Caco-2 (cell line): ENCODE measurements around the gene POP7. TPM values are rescaled to one million over a fixed set of nuclear protein-coding genes. Genes with fewer than 3 reads are reported as not detected.
"Not testable (repeated sequence)": the region's sequence is repeated elsewhere in the genome, so short reads cannot be mapped to it uniquely, and the experiment has no call there.

Experiments used
- BruUV-seq: library from RNA; stranded (reverse); fragments of 400-500 nt; replicated peaks from 2 replicates; lab custom pipeline; 2021; lab: Mats Ljungman, UMichigan
- CTCF ChIA-PET: fragments of 300-600 bp; sonication (Branson Sonifier 250); formaldehyde crosslinking; loops from one replicate; lab custom pipeline; 2022; ENCODE audit warnings: antibody characterized with exemption; lab: Charles Lee
- POLR2A ChIA-PET: fragments of 300-600 bp; sonication (Branson Sonifier 250); formaldehyde crosslinking; loops from one replicate; lab custom pipeline; 2022; ENCODE audit warnings: antibody characterized with exemption; lab: Charles Lee
- DNase-seq, 2 experiments: peaks; one replicate each; pipeline versions ENCODE4 v3.0.0 to v3.0.0-alpha.2; 2020 to 2022
- H3K27me3 ChIP-seq: replicated peaks from 2 replicates; pipeline ENCODE4 v1.6.0; 2011; ENCODE audit warnings: low read length; ENCODE audit not compliant: control insufficient read depth, insufficient read depth
- H3K36me3 ChIP-seq: 2 replicates; pipeline ENCODE4 v1.5.1; 2011; ENCODE audit warnings: low read length; ENCODE audit not compliant: control insufficient read depth, insufficient read depth
- H3K4me1 ChIP-seq: fragments of 250-450 bp; sonication (Bioruptor Pico); 2 replicates; pipeline ENCODE4 v1.5.1; 2020; ENCODE audit warnings: mild to moderate bottlenecking
- H3K4me3 ChIP-seq: 2 replicates; pipeline ENCODE4 v1.5.1; 2011; ENCODE audit warnings: low read depth, mild to moderate bottlenecking, control low read depth, low read length
- H3K9me3 ChIP-seq: fragments of 250-450 bp; sonication (Bioruptor Pico); 2 replicates; pipeline ENCODE4 v1.5.1; 2020; ENCODE audit warnings: mild to moderate bottlenecking, moderate library complexity
- H3K27ac Mint-ChIP-seq: one replicate; pipeline ENCODE4 v1.8.0; 2022; ENCODE audit warnings: mixed read lengths; ENCODE audit not compliant: unreplicated experiment
- H3K27me3 Mint-ChIP-seq: one replicate; pipeline ENCODE4 v1.8.0; 2022; ENCODE audit warnings: mixed read lengths; ENCODE audit not compliant: insufficient read depth, unreplicated experiment
- H3K36me3 Mint-ChIP-seq: one replicate; pipeline ENCODE4 v1.8.0; 2022; ENCODE audit warnings: mild to moderate bottlenecking, mixed read lengths; ENCODE audit not compliant: insufficient read depth, unreplicated experiment
- H3K4me1 Mint-ChIP-seq: one replicate; pipeline ENCODE4 v1.8.0; 2022; ENCODE audit warnings: low read depth, mixed read lengths; ENCODE audit not compliant: unreplicated experiment
- H3K4me3 Mint-ChIP-seq: one replicate; pipeline ENCODE4 v1.8.0; 2022; ENCODE audit warnings: mild to moderate bottlenecking, moderate library complexity, mixed read lengths; ENCODE audit not compliant: unreplicated experiment
- H3K9me3 Mint-ChIP-seq: one replicate; pipeline ENCODE4 v1.8.0; 2022; ENCODE audit warnings: mixed read lengths; ENCODE audit not compliant: unreplicated experiment
- CTCF ChIP-seq, 2 experiments: fragments of 200-600 bp in 1 of 2; IDR thresholded peaks; 1 replicate in 1 of 2; 2 replicates in 1 of 2; pipeline versions ENCODE4 v1.5.1 to v1.8.0; 2011 to 2022; ENCODE audit warnings: antibody characterized with exemption in 1 of 2, control low read depth in 1 of 2, inconsistent platforms in 1 of 2, low read depth in 1 of 2, low read length in 1 of 2, mild to moderate bottlenecking in 1 of 2, moderate library complexity in 1 of 2; ENCODE audit not compliant: insufficient read depth in 1 of 2, severe bottlenecking in 1 of 2, unreplicated experiment in 1 of 2
- intact Hi-C: fragments of 100-400 bp; cut with micrococcal nuclease; formaldehyde crosslinking; loops from one replicate; pipeline ENCODE4 v1.10.0; 2022; ENCODE audit not compliant: unreplicated experiment
- total RNA-seq: library from RNA; stranded (reverse); gene quantifications from 2 replicates; pipeline ENCODE4 v1.2.3, GENCODE V29; 2022

POP7 gene
- total RNA-seq, 1 experiment from 2014 or later = 66.9 TPM

GRCh38 chr7:100699018-100699417 lies 6.9 kb upstream of the POP7 start:
- Histone ChIP-seq H3K4me1 (peaks cover 7% of the 10 kb centered on the region), H3K9me3 (no peaks in the 10 kb centered on the region), H3K36me3 (no peaks in the 10 kb centered on the region), H3K27me3 (no peaks in the 10 kb centered on the region), H3K4me3 (no peak overlapping the region)
- TF ChIP-seq CTCF (IDR thresholded peaks at IDR 0.05; ENCODE audit: insufficient read depth in 1 of 2, low read depth in 1 of 2, low read length in 1 of 2, severe bottlenecking in 1 of 2, unreplicated experiment in 1 of 2) = no peak
- Mint-ChIP-seq H3K27me3 (no peaks in the 10 kb centered on the region), H3K27ac (no peak overlapping the region), H3K4me3 (no peak overlapping the region), H3K4me1 (no peaks in the 10 kb centered on the region), H3K9me3 (no peaks in the 10 kb centered on the region), H3K36me3 (no peaks in the 10 kb centered on the region)
- intact Hi-C loops = no loop called here
- DNase-seq = no peak
- no TSS peak for BruUV-seq
- CTCF ChIA-PET = no interaction called here
- POLR2A ChIA-PET = interaction anchor here (0.7 kb wide), 1 partner anchor 161 kb away, joined by 3 read pairs; no protein-coding TSS in a partner anchor

- H3K4me1 ChIP-seq, H3K9me3 ChIP-seq, POLR2A ChIA-PET, H3K27me3 ChIP-seq, H3K27me3 Mint-ChIP-seq, CTCF ChIA-PET, H3K9me3 Mint-ChIP-seq, H3K27ac Mint-ChIP-seq, H3K4me3 Mint-ChIP-seq, H3K4me1 Mint-ChIP-seq, H3K36me3 Mint-ChIP-seq, H3K36me3 ChIP-seq, DNase-seq, BruUV-seq, H3K4me3 ChIP-seq, intact Hi-C loops: not testable (repeated sequence)
Measured at GRCh38 chr7:100701089-100701488, 4.8 kb upstream of the POP7 start.

GRCh38 chr7:100705320-100705752 lies 585 bp upstream of the POP7 start:
- no peaks in the 10 kb centered on the region for H3K27me3 ChIP-seq
- H3K36me3 Mint-ChIP-seq = peaks cover 11% of the 10 kb centered on the region
- peak overlapping the region; percentile 98 for H3K4me3 Mint-ChIP-seq
- H3K4me1 ChIP-seq = peaks cover 7% of the 10 kb centered on the region
- H3K27me3 Mint-ChIP-seq = no peaks in the 10 kb centered on the region
- H3K27ac Mint-ChIP-seq = peak overlapping the region; percentile 97
- peak; percentile 95 to 98 for TF ChIP-seq CTCF (IDR thresholded peaks at IDR 0.05; ENCODE audit: insufficient read depth in 1 of 2, low read depth in 1 of 2, low read length in 1 of 2, severe bottlenecking in 1 of 2, unreplicated experiment in 1 of 2)
- peak; percentile 81 to 90 for DNase-seq
- H3K4me1 Mint-ChIP-seq = peaks cover 6% of the 10 kb centered on the region
- TSS peak; percentile 97 for BruUV-seq
- ChIA-PET POLR2A (interaction anchor here (0.5 to 2.0 kb wide), 26 partner anchors 10 to 277 kb away, joined by 3 to 35 read pairs (median 6); partner anchors contain the start of genes AGFG2, EPHB4, EPO and FBXO24), CTCF (interaction anchor here (0.5 to 2.5 kb wide), 39 partner anchors 9 to 277 kb away, joined by 3 to 155 read pairs (median 6); partner anchors contain the start of genes EPHB4, EPO, FBXO24 and GIGYF1)
- no peaks in the 10 kb centered on the region for H3K9me3 ChIP-seq
- no peaks in the 10 kb centered on the region for H3K9me3 Mint-ChIP-seq
- H3K36me3 ChIP-seq = 0 out of 2 replicates have a peak, but pooled peaks cover 1% of the 10 kb centered on the region
- intact Hi-C loops = loop anchor here (1.0 kb wide), 4 partner anchors 15 to 147 kb away; partner anchors contain the start of genes EPO and SLC12A9
- peak overlapping the region; percentile 81 for H3K4me3 ChIP-seq
